ENCODE measurements around the gene SPP1.

SPP1 gene

GRCh38 chr4:88027611-88028608 lies 52.4 kb downstream of the SPP1 start:
- no peak for DNase-seq

- DNase-seq = no peak
These were observed 53.4 kb downstream of the SPP1 start for GRCh38 chr4:88028946-88029345.

GRCh38 chr4:88029556-88029955 lies 54.0 kb downstream of the SPP1 start:
- DNase-seq = no peak

GRCh38 chr4:88030565-88031310 lies 55.2 kb downstream of the SPP1 start:
- no peak for DNase-seq
